HL-60/S4 treated with phorbol 12-myristate 13-acetate at 8.2 ng/mL for 4 days and 3 days (cell line): Measurements from ENCODE around the gene EFCAB10.
"Not testable (repeated sequence)": the region's sequence is repeated elsewhere in the genome, so short reads cannot be mapped to it uniquely, and the experiment has no call there.

Source experiments
- in situ Hi-C: fragments of 300-500 bp; cut with MboI; formaldehyde crosslinking; loops from 2 replicates; pipeline ENCODE4 v1.15.0; 2022; ENCODE audit warnings: low sequenced_read_pairs

EFCAB10 gene

DNA sequence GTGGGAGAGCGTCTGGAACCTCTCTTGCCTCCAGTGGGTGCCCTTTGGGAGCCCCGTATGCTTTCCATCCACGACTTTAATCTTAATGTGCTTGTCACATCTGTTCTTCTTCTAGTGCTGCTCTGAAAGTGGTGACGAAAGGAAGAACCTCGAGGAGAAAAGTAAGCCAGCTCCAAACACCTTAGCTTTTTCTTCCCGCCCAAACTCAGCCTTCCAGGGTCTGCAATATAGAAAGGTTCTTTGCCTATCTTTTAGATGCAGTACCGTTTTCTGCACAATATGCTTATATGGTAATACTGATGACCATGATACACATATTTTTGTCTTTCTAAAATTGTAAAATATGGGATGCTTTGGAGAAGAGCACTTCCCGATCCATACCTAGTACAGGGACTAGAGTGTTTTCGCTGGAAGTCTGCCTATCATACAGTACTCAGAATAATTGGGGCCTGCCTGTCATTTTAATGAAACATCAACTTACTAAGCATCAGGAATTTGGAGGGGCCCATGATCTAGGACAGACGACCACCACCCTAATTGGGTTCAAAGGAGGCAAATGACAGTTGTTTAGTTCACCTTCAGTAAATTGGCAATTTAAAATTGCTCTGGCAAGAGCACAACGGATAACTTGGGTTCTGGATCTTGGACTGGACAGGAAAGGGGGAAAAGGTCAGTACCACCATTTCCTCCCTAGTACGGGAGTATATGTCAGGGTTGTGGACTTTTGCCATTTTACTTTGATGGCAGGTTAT is 48.4 kb downstream of the EFCAB10 start:
- in situ Hi-C loops: no loop called here

DNA sequence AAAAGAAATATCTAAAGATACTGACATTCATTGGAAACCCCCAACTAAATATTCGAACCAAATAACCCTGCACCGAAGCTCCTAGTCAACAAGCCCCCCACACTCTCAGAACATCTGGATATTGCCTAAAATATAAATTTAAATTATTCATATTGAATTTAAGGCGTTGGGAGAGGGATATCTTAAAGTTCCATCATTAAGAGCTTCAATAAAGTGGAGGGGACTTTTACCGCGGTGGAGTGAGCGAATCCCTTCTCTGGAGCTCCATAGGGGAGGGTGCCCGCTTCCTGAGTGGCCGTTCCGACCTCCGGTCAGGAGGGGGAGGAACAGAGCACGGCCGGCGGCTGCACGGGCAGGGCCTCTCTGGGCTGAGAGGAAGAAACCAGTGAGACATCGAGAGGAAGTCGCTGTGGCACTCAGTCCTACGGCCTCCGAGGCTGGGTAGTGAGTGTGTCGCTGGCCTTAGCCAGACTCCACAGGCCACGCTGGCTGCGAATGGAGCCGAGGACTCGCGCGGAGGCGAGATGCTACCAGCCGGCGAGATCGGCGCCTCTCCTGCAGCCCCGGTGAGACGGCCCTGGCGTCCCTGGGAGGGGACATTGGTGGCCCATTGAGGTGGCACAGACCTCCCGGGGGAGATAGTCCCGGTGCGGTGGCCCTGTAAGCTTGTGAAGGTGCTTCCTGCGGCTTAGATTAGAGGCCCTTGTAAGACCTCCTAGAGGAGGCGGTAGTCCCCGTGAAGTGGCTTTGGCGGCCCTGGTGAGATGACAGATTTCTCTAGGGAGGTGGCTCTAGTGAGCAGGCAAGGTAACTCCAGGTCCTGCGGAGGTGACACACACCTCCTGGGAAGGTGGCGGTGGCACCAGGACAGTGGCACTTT is 49.3 kb downstream of the EFCAB10 start, which contains the start of gene RINT1:
RINT1 (plus strand) TSS at position 410 of the 880 bp plus-strand sequence; CDS start at position 525, 115 bp downstream.
- in situ Hi-C loops: no loop called here

DNA sequence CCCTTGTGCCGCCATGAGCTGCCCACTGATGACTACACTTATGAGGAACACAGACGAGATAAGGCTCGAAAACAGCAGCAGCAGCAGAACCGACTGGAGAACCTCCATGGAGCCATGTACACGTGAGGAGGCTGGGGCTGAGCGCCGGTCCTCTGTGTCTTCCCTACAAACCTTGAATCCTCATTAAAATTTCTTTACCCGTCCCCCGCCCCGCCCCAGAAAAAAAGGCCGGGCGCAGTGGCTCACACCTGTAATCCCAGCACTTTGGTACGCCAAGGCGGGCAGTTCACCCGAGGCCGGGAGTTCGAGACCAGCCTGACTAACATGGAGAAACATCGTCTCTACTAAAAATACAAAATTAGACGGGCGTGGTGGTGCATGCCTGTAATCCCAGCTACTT is 50.7 kb downstream of the EFCAB10 start:
- in situ Hi-C loops: no loop called here

DNA sequence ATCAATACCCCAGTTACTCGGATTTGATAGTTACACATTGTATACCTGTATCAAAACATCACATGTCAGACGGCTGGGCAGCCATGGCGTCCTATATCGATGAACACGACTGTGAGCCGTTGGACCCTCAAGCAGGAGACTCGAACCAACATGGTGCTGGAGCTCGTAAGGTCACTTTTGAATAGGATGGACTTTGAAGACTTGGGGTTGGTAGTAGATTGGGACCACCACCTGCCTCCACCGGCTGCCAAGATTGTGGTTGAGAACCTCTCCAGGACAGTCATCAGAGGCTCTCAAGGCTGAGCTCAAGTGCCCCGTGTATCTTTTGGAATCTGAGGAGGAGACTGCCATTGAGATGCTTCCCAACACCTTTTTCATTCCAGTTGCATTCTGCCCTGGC is 51.2 kb downstream of the EFCAB10 start:
- in situ Hi-C loops: no loop called here

DNA sequence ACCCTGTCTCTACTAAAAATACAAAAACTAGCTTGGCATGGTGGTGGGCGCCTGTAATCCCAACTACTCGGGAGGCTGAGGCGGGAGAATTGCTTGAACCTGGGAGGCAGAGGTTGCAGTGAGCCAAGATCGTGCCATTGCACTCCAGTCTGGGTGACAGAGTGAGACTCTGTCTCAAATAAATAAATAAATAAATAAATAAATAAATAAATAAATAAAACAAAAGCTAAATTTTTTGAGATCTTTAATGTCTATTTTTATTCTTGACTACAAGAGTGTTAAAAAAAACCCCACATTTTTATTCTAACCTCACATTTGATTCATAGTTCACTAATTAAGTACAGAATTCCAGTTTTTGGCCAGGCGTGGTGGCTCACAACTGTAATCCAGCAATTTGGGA is 53.6 kb downstream of the EFCAB10 start:
- in situ Hi-C loops: not testable (repeated sequence)

DNA sequence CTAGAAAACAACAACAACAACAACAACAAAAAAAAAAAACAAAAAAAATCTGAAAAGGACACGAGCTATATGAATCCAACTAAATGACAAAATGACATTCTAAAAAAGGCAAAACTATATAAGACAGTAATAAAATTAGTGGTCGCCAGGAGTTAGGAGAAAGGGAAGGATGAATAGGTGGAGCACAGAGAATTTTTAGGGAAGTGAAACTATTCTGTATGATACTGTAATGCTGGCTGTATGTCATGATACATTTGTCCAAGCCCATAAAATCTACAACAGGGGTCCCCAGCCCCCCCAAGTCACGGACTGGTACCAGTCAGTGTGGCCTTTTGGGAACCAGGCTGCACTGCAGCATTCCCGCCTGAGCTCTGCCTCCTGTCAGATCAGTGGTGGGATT is 56.5 kb downstream of the EFCAB10 start:
- in situ Hi-C loops: no loop called here

DNA sequence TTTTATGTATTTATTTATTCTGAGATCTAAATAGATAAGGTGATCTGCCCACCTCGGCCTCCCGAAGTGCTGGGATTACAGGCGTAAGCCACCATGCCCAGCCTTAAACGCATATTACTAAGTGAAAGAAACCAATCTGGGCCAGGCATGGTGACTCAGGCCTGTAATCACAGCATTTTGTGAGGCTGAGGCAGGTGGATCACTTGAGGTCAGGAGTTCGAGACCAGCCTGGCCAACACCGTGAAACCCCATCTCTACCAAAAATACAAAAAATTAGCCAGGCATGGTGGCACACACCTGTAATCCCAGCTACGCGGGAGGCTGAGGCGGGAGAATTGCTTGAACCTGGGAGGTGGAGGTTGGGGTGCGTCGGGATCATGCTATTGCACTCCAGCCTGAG is 56.9 kb downstream of the EFCAB10 start:
- in situ Hi-C loops: not testable (repeated sequence)

DNA sequence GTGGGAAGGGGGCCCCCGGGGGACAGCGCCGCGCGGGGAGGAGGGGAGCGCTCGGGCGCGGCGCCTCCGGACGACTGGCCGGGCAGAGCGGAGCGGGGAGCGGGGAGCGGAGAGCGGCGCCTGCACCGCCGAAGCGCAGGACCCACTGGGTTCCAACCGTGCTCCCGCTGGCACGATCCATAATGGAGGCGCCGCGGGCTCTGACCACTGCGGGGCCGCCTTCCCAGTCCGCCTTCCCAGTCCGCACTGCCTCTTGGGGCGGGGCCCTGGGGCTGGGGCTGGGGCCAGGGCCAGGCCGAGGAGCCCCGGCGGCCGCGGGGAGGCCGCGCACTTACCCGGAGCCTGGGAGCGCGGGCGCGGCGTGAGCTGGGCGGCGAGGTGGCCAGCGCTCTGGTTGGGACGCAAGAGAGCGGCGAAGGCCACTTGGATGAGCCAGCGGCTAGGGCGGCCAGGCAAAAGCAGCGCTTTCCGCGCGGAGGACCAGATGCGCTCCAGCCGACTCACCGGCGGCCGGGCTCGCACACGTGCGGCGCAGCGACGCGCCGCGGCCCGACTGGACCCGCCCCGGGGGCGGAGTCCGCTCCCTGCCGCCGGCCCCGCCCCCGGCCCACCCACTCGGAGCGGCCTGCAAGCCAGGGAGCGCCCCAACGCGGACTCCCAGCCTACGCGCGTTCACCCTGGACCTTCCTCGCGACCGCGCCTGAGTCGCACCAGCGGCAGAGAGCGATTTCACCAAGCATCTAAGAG is 59.4 kb downstream of the EFCAB10 start, which contains the start of gene PUS7:
PUS7 (minus strand) TSS at position 555 of the 747 bp plus-strand sequence. CDS start 13,759 bp downstream, outside the sequence.
- in situ Hi-C loops: no loop called here

DNA sequence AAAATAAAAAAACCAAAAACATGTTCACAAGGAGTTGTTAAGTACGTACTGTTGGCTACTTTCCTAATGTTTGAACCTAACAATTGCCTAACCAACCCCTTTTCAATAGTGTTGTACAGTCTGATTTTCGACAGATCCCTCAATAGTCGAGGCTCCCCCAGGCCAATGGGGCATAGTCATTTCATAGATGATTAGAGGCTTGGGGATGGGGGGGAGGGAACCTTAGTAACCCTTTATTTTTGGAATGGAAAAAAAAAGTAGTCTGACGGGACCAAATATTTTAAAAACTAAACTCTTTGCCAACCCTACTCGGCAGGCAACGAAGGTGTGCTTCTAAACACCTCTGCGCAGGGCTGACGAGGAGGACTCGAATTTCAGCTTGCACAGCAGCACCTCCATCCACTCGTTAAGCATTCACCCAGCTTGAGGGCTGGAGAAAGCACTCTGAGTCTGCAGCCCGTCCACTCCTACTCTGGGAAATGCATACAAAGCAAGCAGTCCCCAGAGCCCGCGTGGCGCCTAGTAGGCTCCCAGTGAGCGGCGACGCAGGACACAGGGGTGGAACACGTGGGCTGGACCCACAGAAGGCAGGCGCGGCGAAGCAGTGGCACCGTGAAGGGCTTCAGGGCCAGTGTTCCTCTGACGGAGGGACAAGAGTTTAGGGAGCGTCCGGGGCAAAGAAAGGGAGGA is 60.1 kb downstream of the EFCAB10 start:
- in situ Hi-C loops: no loop called here

DNA sequence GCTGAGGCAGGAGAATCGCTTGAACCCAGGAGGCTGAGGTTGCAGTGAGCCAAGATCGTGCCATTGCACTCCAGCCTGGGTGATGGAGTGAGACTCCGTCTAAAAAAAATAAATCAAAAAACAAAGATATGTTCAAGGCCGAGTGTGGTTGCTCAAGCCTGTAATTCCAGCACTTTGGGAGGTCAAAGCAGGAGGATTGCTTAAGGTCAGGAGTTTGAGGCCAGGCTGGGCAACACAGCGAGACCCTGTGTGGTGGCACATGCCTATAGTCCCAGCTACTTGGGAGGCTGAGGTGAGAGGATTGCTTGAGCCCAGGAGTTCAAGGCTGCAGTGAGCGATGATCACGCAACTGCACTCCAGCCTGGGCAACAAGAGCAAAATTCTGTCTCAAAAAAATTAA is 60.7 kb downstream of the EFCAB10 start:
- in situ Hi-C loops: not testable (repeated sequence)

DNA sequence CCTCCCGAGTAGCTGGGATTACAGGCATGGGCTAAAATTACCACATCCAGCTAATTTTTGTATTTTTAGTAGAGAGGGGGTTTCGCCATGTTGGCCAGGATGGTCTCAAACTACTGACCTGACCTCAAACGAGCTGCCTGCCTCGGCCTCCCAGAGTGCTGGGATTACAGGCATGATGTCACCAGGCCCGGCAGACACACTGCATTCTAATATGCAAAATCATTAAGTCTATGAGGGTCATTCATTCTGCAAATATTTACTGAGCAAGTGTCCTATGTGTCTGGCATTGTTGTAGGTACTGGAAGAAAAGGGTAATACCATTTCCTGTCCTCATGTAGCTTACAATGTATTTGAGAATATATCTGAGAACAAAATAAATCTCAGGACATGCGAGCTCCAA is 61.9 kb downstream of the EFCAB10 start:
- in situ Hi-C loops: no loop called here

DNA sequence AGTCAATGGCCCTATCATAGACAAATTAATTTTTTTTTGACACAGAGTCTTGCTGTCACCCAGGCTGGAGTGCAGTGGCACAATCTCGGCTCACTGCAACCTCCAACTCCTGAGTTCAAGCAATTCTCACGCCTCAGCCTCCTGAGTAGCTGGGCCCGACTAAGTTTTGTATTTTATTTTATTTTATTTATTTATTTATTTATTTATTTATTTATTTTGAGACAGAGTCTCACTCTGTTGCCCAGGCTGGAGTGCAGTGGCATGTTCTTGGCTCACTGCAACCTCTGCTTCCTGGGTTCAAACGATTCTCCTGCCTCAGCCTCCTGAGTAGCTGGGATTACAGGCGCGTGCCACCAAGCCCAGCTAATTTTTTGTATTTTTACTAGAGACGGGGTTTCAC is 65.7 kb downstream of the EFCAB10 start:
- in situ Hi-C loops: not testable (repeated sequence)
